H9 (cell line): ENCODE data around the gene KRTAP12-1. TPM values are rescaled to one million over a fixed set of nuclear protein-coding genes. Genes with fewer than 3 reads are reported as not detected.
"Not testable (repeated sequence)": the region's sequence is repeated elsewhere in the genome, so short reads cannot be mapped to it uniquely, and the experiment has no call there.

ENCODE experiments used
- DNase-seq: peaks from one replicate; pipeline ENCODE4 v3.0.0-alpha.2; 2017
- H2AFZ ChIP-seq: one replicate; pipeline ENCODE4 v1.6.1; 2013; ENCODE audit warnings: mild to moderate bottlenecking, low read length, control low read depth, moderate library complexity
- H2AK5ac ChIP-seq: 2 replicates; pipeline ENCODE4 v1.6.1; 2013; ENCODE audit warnings: low read length, control low read depth, mixed read lengths; ENCODE audit not compliant: insufficient read length
- H2BK120ac ChIP-seq: one replicate; pipeline ENCODE4 v1.6.1; 2013; ENCODE audit warnings: low read depth, mild to moderate bottlenecking, low read length, control low read depth, inconsistent platforms; ENCODE audit not compliant: poor library complexity, severe bottlenecking
- H2BK12ac ChIP-seq: 2 replicates; pipeline ENCODE4 v1.6.1; 2013; ENCODE audit warnings: low read length, control low read depth, mixed read lengths, low read depth; ENCODE audit not compliant: insufficient read length
- H2BK15ac ChIP-seq: 2 replicates; pipeline ENCODE4 v1.6.1; 2013; ENCODE audit warnings: low read depth, low read length, control low read depth
- H2BK20ac ChIP-seq: one replicate; pipeline ENCODE4 v1.6.1; 2013; ENCODE audit warnings: low read depth, mild to moderate bottlenecking, low read length, control low read depth, inconsistent platforms; ENCODE audit not compliant: poor library complexity, severe bottlenecking
- H2BK5ac ChIP-seq: 2 replicates; pipeline ENCODE4 v1.6.1; 2013; ENCODE audit warnings: low read length, control low read depth, mixed read lengths; ENCODE audit not compliant: insufficient read length
- H3K14ac ChIP-seq: 2 replicates; pipeline ENCODE4 v1.6.1; 2013; ENCODE audit warnings: low read length, control low read depth; ENCODE audit not compliant: insufficient read depth
- H3K18ac ChIP-seq: 2 replicates; pipeline ENCODE4 v1.6.1; 2013; ENCODE audit warnings: low read depth, mild to moderate bottlenecking, mixed read lengths, low read length, control low read depth; ENCODE audit not compliant: insufficient read length
- H3K23ac ChIP-seq: 2 replicates; pipeline ENCODE4 v1.6.1; 2013; ENCODE audit warnings: low read length, control low read depth, mixed read lengths, low read depth; ENCODE audit not compliant: insufficient read length
- H3K23me2 ChIP-seq: 2 replicates; pipeline ENCODE4 v1.6.1; 2013; ENCODE audit warnings: low read depth, mild to moderate bottlenecking, mixed read lengths, low read length, control low read depth; ENCODE audit not compliant: insufficient read length, poor library complexity, severe bottlenecking
- H3K27ac ChIP-seq: 2 replicates; pipeline ENCODE4 v1.5.1; 2013; ENCODE audit warnings: low read length, control low read depth, mixed read lengths, low read depth; ENCODE audit not compliant: insufficient read length
- H3K27me3 ChIP-seq: 2 replicates; pipeline ENCODE4 v1.6.1; 2013; ENCODE audit warnings: low read length, control low read depth, inconsistent platforms; ENCODE audit not compliant: insufficient read depth
- H3K4ac ChIP-seq: 2 replicates; pipeline ENCODE4 v1.6.1; 2013; ENCODE audit warnings: low read depth, mild to moderate bottlenecking, control low read depth, inconsistent platforms, low read length, moderate library complexity
- H3K4me1 ChIP-seq: 2 replicates; pipeline ENCODE4 v1.6.1; 2013; ENCODE audit warnings: low read length, control low read depth, inconsistent platforms; ENCODE audit not compliant: insufficient read depth
- H3K4me2 ChIP-seq: 2 replicates; pipeline ENCODE4 v1.6.1; 2013; ENCODE audit warnings: low read length, control low read depth, mixed read lengths; ENCODE audit not compliant: insufficient read length, insufficient read depth
- H3K56ac ChIP-seq: 2 replicates; pipeline ENCODE4 v1.6.1; 2013; ENCODE audit warnings: low read depth, mild to moderate bottlenecking, mixed read lengths, low read length, control low read depth; ENCODE audit not compliant: insufficient read length
- H3K79me1 ChIP-seq: 2 replicates; pipeline ENCODE4 v1.6.1; 2013; ENCODE audit warnings: low read depth, mild to moderate bottlenecking, moderate library complexity, low read length, control low read depth, inconsistent platforms; ENCODE audit not compliant: insufficient read depth, poor library complexity, severe bottlenecking
- H3K79me2 ChIP-seq: 2 replicates; pipeline ENCODE4 v1.6.1; 2013; ENCODE audit warnings: low read length, control low read depth, inconsistent platforms; ENCODE audit not compliant: insufficient read depth
- H3K9ac ChIP-seq: 2 replicates; pipeline ENCODE4 v1.6.1; 2013; ENCODE audit warnings: low read length, control low read depth, mixed read lengths; ENCODE audit not compliant: insufficient read length; ENCODE audit errors: extremely low read depth
- H3K9me3 ChIP-seq: one replicate; pipeline ENCODE4 v1.6.1; 2013; ENCODE audit warnings: low read depth, low read length, inconsistent platforms; ENCODE audit not compliant: control insufficient read depth
- H3T11ph ChIP-seq: one replicate; pipeline ENCODE4 v1.6.1; 2013; ENCODE audit warnings: mild to moderate bottlenecking, low read length, control low read depth, inconsistent platforms
- H4K20me1 ChIP-seq: one replicate; pipeline ENCODE4 v1.6.1; 2013; ENCODE audit not compliant: control insufficient read depth, insufficient read length, insufficient read depth
- H4K5ac ChIP-seq: 2 replicates; pipeline ENCODE4 v1.6.1; 2013; ENCODE audit warnings: low read depth, mild to moderate bottlenecking, mixed read lengths, low read length, control low read depth; ENCODE audit not compliant: insufficient read length
- H4K8ac ChIP-seq: replicated peaks from 2 replicates; pipeline ENCODE4 v1.6.1; 2013; ENCODE audit warnings: low read length, control low read depth, mixed read lengths, low read depth; ENCODE audit not compliant: insufficient read length
- H4K91ac ChIP-seq: 2 replicates; pipeline ENCODE4 v1.6.1; 2013; ENCODE audit warnings: low read depth, mild to moderate bottlenecking, moderate library complexity, mixed read lengths, low read length, control low read depth; ENCODE audit not compliant: insufficient read length
- H3K27ac Mint-ChIP-seq, 3 experiments: 2 replicates in 2 of 3; 3 replicates in 1 of 3; pipeline ENCODE4 v1.8.0; 2020 to 2021; ENCODE audit warnings: mixed read lengths in 3 of 3, mild to moderate bottlenecking in 1 of 3, moderate library complexity in 1 of 3
- H3K27me3 Mint-ChIP-seq: 2 replicates; pipeline ENCODE4 v1.8.0; 2021; ENCODE audit warnings: low read depth, mild to moderate bottlenecking, moderate library complexity, mixed read lengths
- H3K36me3 Mint-ChIP-seq, 3 experiments: 2 replicates in 2 of 3; 3 replicates in 1 of 3; pipeline ENCODE4 v1.8.0; 2020 to 2021; ENCODE audit warnings: low read depth in 3 of 3, mixed read lengths in 3 of 3; ENCODE audit not compliant: insufficient read depth in 1 of 3
- H3K4me1 Mint-ChIP-seq, 2 experiments: 2 replicates each; pipeline ENCODE4 v1.8.0; 2020; ENCODE audit warnings: mixed read lengths in 2 of 2
- H3K4me3 Mint-ChIP-seq, 2 experiments: 2 replicates in 1 of 2; 3 replicates in 1 of 2; pipeline ENCODE4 v1.8.0; 2020 to 2021; ENCODE audit warnings: mild to moderate bottlenecking in 2 of 2, mixed read lengths in 2 of 2, moderate library complexity in 1 of 2
- H3K9me3 Mint-ChIP-seq, 2 experiments: 2 replicates in 1 of 2; 3 replicates in 1 of 2; pipeline ENCODE4 v1.8.0; 2020; ENCODE audit warnings: mild to moderate bottlenecking in 2 of 2, mixed read lengths in 2 of 2, moderate library complexity in 1 of 2
- CTCF ChIP-seq: fragments of 200-600 bp; sonication (generic); conservative IDR thresholded peaks from 3 replicates; pipeline ENCODE4 v1.8.0; 2021; ENCODE audit warnings: antibody characterized with exemption, mild to moderate bottlenecking
- WGBS: extraction: QIAGEN DNeasy Blood & Tissue Kit; methylation state at CpG from one replicate; pipeline ENCODE4 v1.1.7; 2013; ENCODE audit warnings: missing lambda C conversion rate, low lambda C conversion rate, mixed read lengths; ENCODE audit not compliant: insufficient read length; ENCODE audit errors: extremely low coverage; 5-methylcytosine and 5-hydroxymethylcytosine counted together
- total RNA-seq: library from RNA; stranded (reverse); gene quantifications from 2 replicates; pipeline ENCODE4 v1.2.1, GENCODE V29; 2021

The KRTAP12-1 gene
- total RNA-seq, 1 experiment from 2014 or later: not detected

DNA sequence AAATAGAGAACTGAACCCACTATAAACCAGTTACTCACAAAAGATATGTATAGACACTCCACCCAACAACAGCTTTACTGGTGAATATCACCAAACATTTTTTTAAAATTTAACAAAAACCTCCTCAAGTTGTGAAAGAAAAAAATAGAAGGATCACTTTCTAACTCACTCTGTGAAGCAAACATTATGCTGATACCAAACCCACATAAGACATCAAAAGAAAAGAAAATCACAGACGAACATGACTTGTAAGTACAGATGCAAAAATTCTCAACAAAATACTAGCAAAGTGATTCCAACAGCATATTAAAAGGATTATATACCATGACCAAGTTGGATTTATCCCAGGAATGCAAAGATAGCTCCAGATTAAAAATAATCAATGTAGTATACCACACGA is 9.7 kb upstream of the KRTAP12-1 start:
- Histone ChIP-seq H4K91ac (no peak overlapping the region), H3K79me1 (no peaks in the 10 kb centered on the region), H2BK20ac (no peak overlapping the region), H3K23me2 (no peaks in the 10 kb centered on the region), H3K9me3 (no peaks in the 10 kb centered on the region), H2BK12ac (no peak overlapping the region), H3K18ac (no peak overlapping the region), H4K5ac (no peak overlapping the region), H3K9ac (no peak overlapping the region), H3K23ac (no peak overlapping the region), H4K8ac (no peak overlapping the region), H2BK120ac (no peak overlapping the region), H3K56ac (no peak overlapping the region), H2AK5ac (no peak overlapping the region), H2AFZ (no peak overlapping the region), H2BK5ac (no peak overlapping the region), H3K79me2 (no peaks in the 10 kb centered on the region), H4K20me1 (no peaks in the 10 kb centered on the region), H2BK15ac (no peak overlapping the region), H3K4ac (no peak overlapping the region), H3K27ac (no peak overlapping the region), H3K14ac (no peak overlapping the region), H3T11ph (no peak overlapping the region), H3K4me2 (no peak overlapping the region), H3K4me1 (peaks cover 2% of the 10 kb centered on the region; the same call in 1 of the 2 replicates), H3K27me3 (no peaks in the 10 kb centered on the region; the same call in 1 of the 2 replicates)
- peaks cover 17 to 18% of the 10 kb centered on the region in 2 experiments for H3K9me3 Mint-ChIP-seq
- H3K27me3 Mint-ChIP-seq: peaks cover 7% of the 10 kb centered on the region
- peaks cover 38% of the 10 kb centered on the region in 2 experiments for H3K4me1 Mint-ChIP-seq
- TF ChIP-seq CTCF: no peak
- no peak overlapping the region for H3K4me3 Mint-ChIP-seq
- WGBS: no CpG with 5 or more reads among the region's 2 CpGs
- no peak overlapping the region for H3K27ac Mint-ChIP-seq
- DNase-seq: no peak
- H3K36me3 Mint-ChIP-seq: peaks cover 7 to 19% (median 7%) of the 10 kb centered on the region in 3 experiments; a peak in 6 of 7 replicates

DNA sequence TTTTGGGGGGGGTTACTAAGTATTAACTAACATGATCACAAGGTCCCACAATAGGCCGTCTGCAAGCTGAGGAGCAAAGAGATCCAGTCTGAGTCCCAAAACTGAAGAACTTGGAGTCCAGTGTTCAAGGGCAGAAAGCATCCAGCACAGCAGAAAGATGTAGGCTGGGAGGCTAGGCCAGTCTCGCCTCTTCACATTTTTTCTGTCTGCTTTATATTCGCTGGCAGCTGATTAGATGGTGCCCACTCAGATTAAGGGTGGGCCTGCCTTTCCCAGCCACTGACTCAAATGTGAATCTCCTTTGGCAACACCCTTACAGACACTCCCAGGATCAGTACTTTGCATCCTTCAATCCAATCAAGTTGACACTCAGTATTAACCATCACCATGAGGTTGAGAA is 7.8 kb upstream of the KRTAP12-1 start:
- not testable (repeated sequence) for DNase-seq, H3K23me2 ChIP-seq, H3K27ac ChIP-seq, H3K4me2 ChIP-seq, H3K9me3 ChIP-seq, H3K4me1 ChIP-seq, H2AK5ac ChIP-seq, H3K23ac ChIP-seq, H3K56ac ChIP-seq, H4K91ac ChIP-seq, H3K14ac ChIP-seq, H4K20me1 ChIP-seq, H4K5ac ChIP-seq, H4K8ac ChIP-seq, H3K4ac ChIP-seq, H2BK5ac ChIP-seq, H3K18ac ChIP-seq, H3T11ph ChIP-seq, H3K9ac ChIP-seq, H3K79me1 ChIP-seq, H3K79me2 ChIP-seq, H2BK120ac ChIP-seq, H2AFZ ChIP-seq, H3K27ac Mint-ChIP-seq, H2BK20ac ChIP-seq, H3K4me3 Mint-ChIP-seq, H2BK15ac ChIP-seq, H3K27me3 ChIP-seq, H2BK12ac ChIP-seq
- H3K36me3 Mint-ChIP-seq: peaks cover 7 to 19% (median 7%) of the 10 kb centered on the region in 3 experiments; a peak in 6 of 7 replicates
- H3K9me3 Mint-ChIP-seq: peaks cover 17 to 18% of the 10 kb centered on the region in 2 experiments
- H3K27me3 Mint-ChIP-seq: peaks cover 11% of the 10 kb centered on the region
- no CpG with 5 or more reads among the region's 3 CpGs for WGBS
- peaks cover 28 to 29% of the 10 kb centered on the region in 2 experiments for H3K4me1 Mint-ChIP-seq
